ENCODE measurements around the gene MAML3. TPM values are rescaled to one million over a fixed set of nuclear protein-coding genes. Genes with fewer than 3 reads are reported as not detected.

MAML3 gene
- total and polyA plus RNA-seq, 2 experiments from 2014 or later = 4.1 to 11.2 TPM

DNA sequence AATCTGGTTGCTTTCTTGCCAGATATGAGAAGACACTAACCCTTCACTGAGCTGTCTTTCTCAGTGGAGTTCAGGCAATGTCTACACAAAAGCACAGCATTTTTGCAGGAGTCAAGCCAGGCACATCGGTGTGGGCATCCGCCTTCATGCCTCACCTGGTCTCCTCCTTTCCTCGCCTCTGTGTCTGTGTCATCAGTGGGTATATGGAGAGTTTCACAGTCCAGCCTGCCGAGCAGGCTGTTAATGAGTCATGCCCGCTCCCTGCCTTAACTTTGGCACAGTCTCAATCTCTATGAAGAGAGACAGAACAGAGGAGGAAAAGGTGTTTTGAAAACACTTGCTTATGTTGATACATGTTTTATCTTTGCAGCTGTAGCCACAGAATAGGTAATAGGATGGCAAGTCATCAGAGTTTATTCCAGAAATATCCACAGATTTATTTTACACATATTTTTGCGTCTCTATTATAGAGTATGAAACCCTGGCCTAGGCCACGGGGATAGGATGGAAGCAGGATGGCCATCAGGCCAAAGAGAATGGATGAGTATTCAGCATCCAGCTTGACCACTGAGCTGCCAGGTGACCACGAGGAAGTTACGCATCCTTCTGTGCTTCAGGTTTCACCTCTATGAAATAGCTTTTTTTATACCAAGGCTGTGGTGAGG is 32.8 kb upstream of the MAML3 start:
- Histone ChIP-seq H4K20me1 (ENCODE audit: insufficient read depth, poor library complexity, severe bottlenecking) (no peaks in the 10 kb centered on the region), H3K27me3 (no peaks in the 10 kb centered on the region), H3K4me2 (no peak overlapping the region), H3K9me3 (ENCODE audit: low read depth) (no peaks in the 10 kb centered on the region), H3K79me2 (no peaks in the 10 kb centered on the region), H3K36me3 (replicated peaks; ENCODE audit: insufficient read depth, low read depth) (no peaks in the 10 kb centered on the region), H2AFZ (no peak overlapping the region), H3K27ac (no peak overlapping the region), H3K4me3 (no peak overlapping the region), H3K9me2 (replicated peaks; ENCODE audit: insufficient read depth) (no peaks in the 10 kb centered on the region), H3K4me1 (ENCODE audit: insufficient read depth) (no peaks in the 10 kb centered on the region)
- DNase-seq (ENCODE audit: low spot score) = peak; percentile 66
- TF ChIP-seq EZH2 (IDR thresholded peaks at IDR 0.05; ENCODE audit: borderline replicate concordance) = no peak
- TF ChIP-seq, protein P1, sequence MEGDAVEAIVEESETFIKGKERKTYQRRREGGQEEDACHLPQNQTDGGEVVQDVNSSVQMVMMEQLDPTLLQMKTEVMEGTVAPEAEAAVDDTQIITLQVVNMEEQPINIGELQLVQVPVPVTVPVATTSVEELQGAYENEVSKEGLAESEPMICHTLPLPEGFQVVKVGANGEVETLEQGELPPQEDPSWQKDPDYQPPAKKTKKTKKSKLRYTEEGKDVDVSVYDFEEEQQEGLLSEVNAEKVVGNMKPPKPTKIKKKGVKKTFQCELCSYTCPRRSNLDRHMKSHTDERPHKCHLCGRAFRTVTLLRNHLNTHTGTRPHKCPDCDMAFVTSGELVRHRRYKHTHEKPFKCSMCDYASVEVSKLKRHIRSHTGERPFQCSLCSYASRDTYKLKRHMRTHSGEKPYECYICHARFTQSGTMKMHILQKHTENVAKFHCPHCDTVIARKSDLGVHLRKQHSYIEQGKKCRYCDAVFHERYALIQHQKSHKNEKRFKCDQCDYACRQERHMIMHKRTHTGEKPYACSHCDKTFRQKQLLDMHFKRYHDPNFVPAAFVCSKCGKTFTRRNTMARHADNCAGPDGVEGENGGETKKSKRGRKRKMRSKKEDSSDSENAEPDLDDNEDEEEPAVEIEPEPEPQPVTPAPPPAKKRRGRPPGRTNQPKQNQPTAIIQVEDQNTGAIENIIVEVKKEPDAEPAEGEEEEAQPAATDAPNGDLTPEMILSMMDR (IDR thresholded peaks at IDR 0.05; ENCODE audit: poor library complexity) = no peak
- TF ChIP-seq EZH2phosphoT487 (IDR thresholded peaks at IDR 0.05; ENCODE audit: low read depth, severe bottlenecking, unreplicated experiment) = no peak
- WGBS (ENCODE audit: low lambda C conversion rate, missing lambda C conversion rate) = 89% methylated on average over 9 of the region's 9 CpGs

DNA sequence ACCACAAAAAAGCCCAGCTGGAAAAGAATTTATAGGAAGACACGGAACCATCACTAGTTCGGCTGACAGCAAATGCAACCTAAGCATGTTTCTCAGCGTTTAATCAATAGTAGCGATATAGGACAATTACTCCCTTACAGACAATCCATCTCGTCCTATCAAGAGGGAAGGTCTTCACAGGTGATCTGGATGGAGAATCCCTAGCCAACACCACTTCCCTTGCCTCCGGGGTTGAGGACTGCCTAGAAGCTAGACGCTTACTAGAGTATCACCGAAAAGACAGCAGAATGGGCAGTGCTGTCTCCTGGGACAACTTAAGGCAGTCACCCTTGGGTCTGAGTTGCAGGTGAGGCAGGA is 32.1 kb upstream of the MAML3 start:
- Histone ChIP-seq H3K4me1 (ENCODE audit: insufficient read depth) (no peaks in the 10 kb centered on the region), H3K4me3 (no peak overlapping the region), H3K36me3 (replicated peaks; ENCODE audit: insufficient read depth, low read depth) (no peaks in the 10 kb centered on the region), H3K9me3 (ENCODE audit: low read depth) (no peaks in the 10 kb centered on the region), H3K79me2 (no peaks in the 10 kb centered on the region), H2AFZ (no peak overlapping the region), H4K20me1 (ENCODE audit: insufficient read depth, poor library complexity, severe bottlenecking) (no peaks in the 10 kb centered on the region), H3K9me2 (replicated peaks; ENCODE audit: insufficient read depth) (no peaks in the 10 kb centered on the region), H3K4me2 (no peak overlapping the region), H3K27ac (no peak overlapping the region), H3K27me3 (no peaks in the 10 kb centered on the region)
- no peak for TF ChIP-seq EZH2 (IDR thresholded peaks at IDR 0.05; ENCODE audit: borderline replicate concordance)
- no peak for TF ChIP-seq EZH2phosphoT487 (IDR thresholded peaks at IDR 0.05; ENCODE audit: low read depth, severe bottlenecking, unreplicated experiment)
- TF ChIP-seq, protein P1 (IDR thresholded peaks at IDR 0.05; ENCODE audit: poor library complexity) = no peak
- no peak for DNase-seq (ENCODE audit: low spot score)
- WGBS (ENCODE audit: low lambda C conversion rate, missing lambda C conversion rate) = 94% methylated on average over 8 of the region's 8 CpGs

DNA sequence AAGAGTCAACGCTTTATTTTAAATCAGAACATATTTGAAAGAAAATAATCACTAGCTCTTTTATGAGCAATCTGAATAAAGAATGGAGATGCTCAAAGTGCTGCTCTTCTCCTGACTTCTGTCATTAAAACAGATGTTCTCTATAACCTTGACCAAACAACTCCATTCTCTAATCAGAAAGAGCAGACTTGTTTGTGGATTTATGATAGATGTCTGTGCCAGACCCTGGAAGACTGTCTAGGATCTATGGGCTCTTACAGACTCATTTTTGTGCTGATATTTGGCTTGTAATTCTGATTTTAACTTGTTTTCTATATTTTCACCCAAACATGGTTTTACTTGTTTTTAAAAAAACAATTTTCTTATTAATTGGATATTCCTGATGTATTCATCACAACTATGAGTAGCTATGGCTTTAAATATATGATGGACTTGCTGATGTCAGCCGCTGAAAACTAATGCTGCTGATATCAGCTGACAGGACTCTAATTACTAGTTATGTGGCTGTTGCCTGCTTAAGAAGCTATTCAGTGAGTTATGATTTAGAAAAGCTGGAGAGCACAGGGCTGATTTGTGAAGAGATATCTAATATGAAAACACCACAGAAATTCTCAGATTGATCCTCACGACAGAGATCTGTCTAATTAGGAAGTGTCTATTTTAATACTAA is 31.6 kb upstream of the MAML3 start:
- H3K27me3 ChIP-seq = no peaks in the 10 kb centered on the region
- no peak overlapping the region for H3K4me3 ChIP-seq
- H3K9me3 ChIP-seq (ENCODE audit: low read depth) = no peaks in the 10 kb centered on the region
- H3K4me2 ChIP-seq = no peak overlapping the region
- DNase-seq (ENCODE audit: low spot score) = no peak
- H3K4me1 ChIP-seq (ENCODE audit: insufficient read depth) = no peaks in the 10 kb centered on the region
- TF ChIP-seq, protein P1 (IDR thresholded peaks at IDR 0.05; ENCODE audit: poor library complexity) = no peak
- TF ChIP-seq EZH2phosphoT487 (IDR thresholded peaks at IDR 0.05; ENCODE audit: low read depth, severe bottlenecking, unreplicated experiment) = no peak
- no peak for TF ChIP-seq EZH2 (IDR thresholded peaks at IDR 0.05; ENCODE audit: borderline replicate concordance)
- no peaks in the 10 kb centered on the region for H4K20me1 ChIP-seq (ENCODE audit: insufficient read depth, poor library complexity, severe bottlenecking)
- no peak overlapping the region for H3K27ac ChIP-seq
- no peaks in the 10 kb centered on the region for H3K79me2 ChIP-seq
- 60% methylated on average over 3 of the region's 3 CpGs for WGBS (ENCODE audit: low lambda C conversion rate, missing lambda C conversion rate)
- no peaks in the 10 kb centered on the region for H3K9me2 ChIP-seq (replicated peaks; ENCODE audit: insufficient read depth)
- H3K36me3 ChIP-seq (replicated peaks; ENCODE audit: insufficient read depth, low read depth) = no peaks in the 10 kb centered on the region
- H2AFZ ChIP-seq = no peak overlapping the region

Data from hepatocyte (in vitro differentiated cells).